ENCODE results near the gene PURA.

Gene PURA

GRCh38 chr5:140083650-140084049 lies 30.3 kb upstream of the PURA start:
- TF ChIP-seq CTCF (IDR thresholded peaks at IDR 0.05; ENCODE audit: low read depth, low read length): no peak
- no peak overlapping the region for H3K4me3 ChIP-seq (replicated peaks in 1 of 2; ENCODE audit: low read depth in 2 of 2, low read length in 2 of 2)
- DNase-seq (ENCODE audit: low read depth in 2 of 2): no peak

GRCh38 chr5:140084541-140084940 lies 29.4 kb upstream of the PURA start:
- H3K4me3 ChIP-seq (replicated peaks in 1 of 2; ENCODE audit: low read depth in 2 of 2, low read length in 2 of 2): no peak overlapping the region
- DNase-seq (ENCODE audit: low read depth in 2 of 2): no peak
- TF ChIP-seq CTCF (IDR thresholded peaks at IDR 0.05; ENCODE audit: low read depth, low read length): no peak

- no peak overlapping the region for H3K4me3 ChIP-seq (replicated peaks in 1 of 2; ENCODE audit: low read depth in 2 of 2, low read length in 2 of 2)
- no peak for DNase-seq (ENCODE audit: low read depth in 2 of 2)
- no peak for TF ChIP-seq CTCF (IDR thresholded peaks at IDR 0.05; ENCODE audit: low read depth, low read length)
These were observed 23.7 kb upstream of the PURA start for GRCh38 chr5:140090251-140090650.

GRCh38 chr5:140093179-140093578 lies 20.7 kb upstream of the PURA start:
- DNase-seq (ENCODE audit: low read depth in 2 of 2): no peak
- TF ChIP-seq CTCF (IDR thresholded peaks at IDR 0.05; ENCODE audit: low read depth, low read length): no peak
- H3K4me3 ChIP-seq (replicated peaks in 1 of 2; ENCODE audit: low read depth in 2 of 2, low read length in 2 of 2): no peak overlapping the region

- DNase-seq (ENCODE audit: low read depth in 2 of 2): no peak
- TF ChIP-seq CTCF (IDR thresholded peaks at IDR 0.05; ENCODE audit: low read depth, low read length): no peak
- no peak overlapping the region for H3K4me3 ChIP-seq (replicated peaks in 1 of 2; ENCODE audit: low read depth in 2 of 2, low read length in 2 of 2)
These were observed 20.0 kb upstream of the PURA start for GRCh38 chr5:140093866-140094265.

- H3K4me3 ChIP-seq (replicated peaks in 1 of 2; ENCODE audit: low read depth in 2 of 2, low read length in 2 of 2): no peak overlapping the region
- TF ChIP-seq CTCF (IDR thresholded peaks at IDR 0.05; ENCODE audit: low read depth, low read length): no peak
- DNase-seq (ENCODE audit: low read depth in 2 of 2): no peak
These were observed 19.0 kb upstream of the PURA start for GRCh38 chr5:140094889-140095288.

- no peak overlapping the region for H3K4me3 ChIP-seq (replicated peaks in 1 of 2; ENCODE audit: low read depth in 2 of 2, low read length in 2 of 2)
- DNase-seq (ENCODE audit: low read depth in 2 of 2): no peak
- no peak for TF ChIP-seq CTCF (IDR thresholded peaks at IDR 0.05; ENCODE audit: low read depth, low read length)
These were observed 12.7 kb upstream of the PURA start for GRCh38 chr5:140101179-140101578.

All from cardiac fibroblast (primary cell).